HT1080 (cell line): ENCODE results near the gene SLFN14. TPM values are rescaled to one million over a fixed set of nuclear protein-coding genes. Genes with fewer than 3 reads are reported as not detected.
"Not testable (repeated sequence)": the region's sequence is repeated elsewhere in the genome, so short reads cannot be mapped to it uniquely, and the experiment has no call there.

Experiments
- DNase-seq: peaks from one replicate; pipeline ENCODE4 v3.0.0-alpha.2; 2015; ENCODE audit warnings: low read depth
- polyA plus RNA-seq, 2 experiments: library from polyadenylated mRNA; depleted of rRNA; stranded (reverse); fragments of >200 nt; gene quantifications; 2 replicates each; pipeline ENCODE4 v1.2.3, GENCODE V29; 2015
- total RNA-seq: library from RNA; depleted of rRNA; stranded (reverse); fragments of >200 nt; shearing (Covaris generic); gene quantifications from 2 replicates; pipeline ENCODE4 v1.2.3, GENCODE V29; 2014; rRNA removed

The SLFN14 gene
- total RNA-seq: not detected in 2 replicates
- not detected in 2 replicates for polyA plus RNA-seq (2015; cell fraction: cytosol; rRNA removed)
- not detected in 2 replicates for polyA plus RNA-seq (2015; cell fraction: nucleus; rRNA removed)

- DNase-seq: no peak
Observed at GRCh38 chr17:35560703-35561102, at the start of gene SLFN14. TSS of gene SLFN14 (minus strand) at chr17:35560819. CDS start at chr17:35558062, 2,757 bp downstream.

GRCh38 chr17:35609831-35610230 lies 49.2 kb upstream of the SLFN14 start:
- no peak for DNase-seq

- DNase-seq: no peak
Observed at GRCh38 chr17:35607239-35607847, 46.7 kb upstream of the SLFN14 start.

DNA sequence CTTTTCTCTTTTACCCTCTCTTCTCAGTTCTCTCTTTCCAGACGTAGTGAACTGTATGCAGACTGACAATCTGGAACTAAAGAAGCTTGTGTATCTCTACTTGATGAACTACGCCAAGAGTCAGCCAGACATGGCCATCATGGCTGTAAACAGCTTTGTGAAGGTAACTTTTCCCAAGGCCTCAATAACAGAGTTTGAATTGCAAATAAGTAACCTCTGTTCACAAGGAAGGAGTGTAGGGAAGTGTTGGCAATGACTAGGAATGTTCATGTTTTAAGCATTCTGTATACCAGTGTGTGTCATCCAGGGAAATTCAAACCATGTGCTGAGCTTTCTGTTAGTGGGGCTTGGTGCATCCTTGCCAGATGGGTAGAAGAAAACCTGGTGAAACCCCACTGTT lies 45.1 kb upstream of the SLFN14 start:
- DNase-seq: no peak

DNA sequence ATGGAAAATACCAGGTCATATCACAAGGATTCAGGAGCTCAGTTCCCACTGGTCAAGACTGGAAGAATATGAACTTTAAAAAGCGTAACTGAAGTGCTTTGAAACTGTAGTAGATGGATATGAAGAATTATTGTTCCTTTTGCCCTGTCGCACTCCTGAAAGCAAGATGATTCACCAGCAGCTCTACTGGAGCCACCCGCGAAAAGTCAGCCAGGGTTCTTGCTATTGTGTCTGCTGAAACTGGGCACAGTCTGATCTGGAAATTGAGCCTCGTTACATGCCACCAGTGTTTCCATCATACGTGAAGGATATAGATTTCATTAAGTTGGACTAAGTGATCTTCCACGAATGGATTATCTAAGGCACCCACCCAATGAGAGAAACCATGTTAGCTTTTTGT lies 43.1 kb upstream of the SLFN14 start:
- DNase-seq: no peak

GRCh38 chr17:35597604-35598003 lies 37.0 kb upstream of the SLFN14 start:
- no peak for DNase-seq

DNA sequence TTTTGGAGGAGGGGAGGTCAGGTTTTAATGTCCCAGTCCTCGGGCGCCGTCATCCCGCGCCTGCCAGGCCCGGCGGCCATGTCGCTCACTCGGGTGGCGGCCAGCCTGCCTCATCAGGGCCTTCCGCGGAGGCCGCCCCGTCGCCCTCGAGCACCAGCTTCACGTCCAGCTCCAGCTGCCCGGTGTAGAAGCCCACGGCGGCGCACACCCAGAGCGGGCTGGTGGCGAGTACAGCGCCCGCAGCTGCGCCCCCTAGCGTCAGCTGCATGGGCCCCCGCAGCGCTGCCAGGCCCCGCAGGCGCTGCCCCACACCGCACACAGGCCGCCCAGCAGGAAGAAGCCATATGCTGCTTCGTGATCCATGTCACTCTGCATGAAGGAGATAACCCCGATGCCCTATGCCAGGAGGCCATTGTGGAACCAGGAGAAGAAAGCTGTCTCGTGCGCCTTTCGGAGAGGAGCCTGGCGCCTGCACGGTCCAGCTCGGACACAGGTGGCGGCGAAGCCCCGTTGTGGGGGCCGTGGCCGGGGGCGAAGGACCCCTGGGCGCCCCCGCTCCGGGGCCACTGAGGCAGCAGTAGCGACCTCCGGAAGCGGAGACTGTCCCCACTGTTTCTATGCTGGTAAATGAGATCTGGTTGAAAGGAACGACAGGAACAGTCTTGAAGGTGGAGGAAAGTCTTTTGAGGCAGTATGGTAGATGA lies 36.1 kb upstream of the SLFN14 start:
- DNase-seq: no peak

DNA sequence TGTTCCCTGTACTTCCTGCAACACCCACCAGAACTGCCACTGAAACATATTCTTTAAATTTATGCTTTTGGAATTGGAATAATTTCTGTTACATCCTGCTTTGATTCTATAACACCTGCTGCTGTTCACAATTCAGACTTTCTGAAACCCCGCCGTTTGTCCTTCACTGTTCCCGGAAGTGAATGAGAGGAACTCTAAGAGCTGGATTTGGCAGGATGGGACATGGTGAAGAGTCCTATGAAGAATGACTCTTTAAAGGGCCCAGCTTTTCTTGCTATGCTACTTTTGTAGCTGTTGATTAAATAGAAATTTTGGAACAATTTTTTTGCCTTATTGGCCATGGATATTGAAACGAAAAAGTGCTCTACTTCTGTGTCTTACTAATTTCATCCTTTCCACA lies 35.5 kb upstream of the SLFN14 start:
- DNase-seq: no peak

- peak; percentile 83 for DNase-seq
Observed at GRCh38 chr17:35588196-35588920, 27.7 kb upstream of the SLFN14 start.

DNA sequence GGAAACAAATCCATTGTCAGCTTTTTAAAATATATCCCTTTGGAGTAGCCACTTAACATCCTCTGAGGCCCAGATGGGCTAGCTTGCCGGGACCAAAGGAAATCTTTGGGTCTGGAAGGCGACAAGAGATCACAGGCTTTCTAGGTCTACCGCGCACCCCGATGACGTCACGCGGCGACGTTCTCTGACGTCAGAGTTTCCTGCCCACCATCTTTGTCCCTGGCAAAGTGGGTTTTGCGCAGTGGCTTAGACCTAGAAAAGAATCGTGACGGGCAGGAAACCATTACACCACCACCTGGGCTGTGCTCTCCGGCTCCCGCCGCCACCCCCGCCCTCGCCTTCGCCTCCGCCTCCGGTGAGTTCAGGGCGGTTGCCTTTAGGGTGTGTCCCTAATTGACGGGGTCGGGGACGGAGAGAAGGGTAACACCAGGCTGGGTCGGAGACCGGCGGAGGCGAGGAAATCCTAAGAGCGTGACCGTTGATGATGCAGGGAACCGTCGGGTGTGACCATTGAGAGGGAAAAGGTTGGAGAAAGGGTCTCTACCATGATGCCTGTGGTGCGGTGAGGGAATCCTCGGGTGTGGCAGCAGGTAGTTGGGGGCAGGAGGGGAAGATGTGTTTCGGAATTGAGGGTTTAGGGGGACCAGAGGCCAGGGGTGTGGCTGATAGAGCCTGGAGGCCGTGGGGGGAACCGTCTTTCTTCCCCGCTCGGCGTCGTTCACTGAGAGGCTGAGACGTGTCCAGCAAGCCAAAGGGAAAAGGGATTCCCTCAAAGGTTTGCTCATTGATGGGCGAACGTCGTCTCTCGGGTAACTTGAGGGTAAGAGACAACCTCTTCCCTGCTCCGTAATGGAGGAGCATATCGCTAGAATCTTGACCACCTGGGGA lies 26.7 kb upstream of the SLFN14 start, which contains the start of gene AP2B1:
AP2B1 (plus strand) TSS at position 249 of the 888 bp plus-strand sequence. CDS start 6,709 bp downstream, outside the sequence.
- peak; percentile 94 for DNase-seq

- no peak for DNase-seq
Observed at GRCh38 chr17:35586569-35587073, 26.0 kb upstream of the SLFN14 start.

- no peak for DNase-seq
Observed at GRCh38 chr17:35584061-35584460, 23.4 kb upstream of the SLFN14 start.

DNA sequence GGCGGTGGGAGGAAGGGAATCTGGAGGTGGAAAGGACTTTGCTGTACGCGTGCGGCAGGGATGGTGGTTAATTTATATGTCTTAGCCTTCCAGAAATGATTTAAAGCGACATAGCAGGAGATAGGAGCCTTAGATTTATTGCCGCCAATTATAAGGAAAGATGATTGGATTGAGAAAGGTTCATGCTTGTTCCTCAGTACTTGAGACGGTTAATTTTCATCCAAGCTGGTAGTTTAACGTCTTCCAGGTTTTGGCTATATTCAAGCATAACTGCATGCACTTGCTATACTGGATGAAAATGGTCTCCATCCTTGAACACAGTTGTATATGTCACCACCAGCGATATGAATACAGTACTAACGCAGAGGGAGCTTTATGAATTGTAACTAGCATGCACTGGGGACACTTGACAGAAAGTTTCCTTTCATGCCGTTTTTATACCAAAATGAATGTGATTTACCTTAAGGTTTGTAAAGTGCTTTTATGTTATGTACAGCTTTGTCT lies 18.4 kb upstream of the SLFN14 start:
- DNase-seq: no peak

DNA sequence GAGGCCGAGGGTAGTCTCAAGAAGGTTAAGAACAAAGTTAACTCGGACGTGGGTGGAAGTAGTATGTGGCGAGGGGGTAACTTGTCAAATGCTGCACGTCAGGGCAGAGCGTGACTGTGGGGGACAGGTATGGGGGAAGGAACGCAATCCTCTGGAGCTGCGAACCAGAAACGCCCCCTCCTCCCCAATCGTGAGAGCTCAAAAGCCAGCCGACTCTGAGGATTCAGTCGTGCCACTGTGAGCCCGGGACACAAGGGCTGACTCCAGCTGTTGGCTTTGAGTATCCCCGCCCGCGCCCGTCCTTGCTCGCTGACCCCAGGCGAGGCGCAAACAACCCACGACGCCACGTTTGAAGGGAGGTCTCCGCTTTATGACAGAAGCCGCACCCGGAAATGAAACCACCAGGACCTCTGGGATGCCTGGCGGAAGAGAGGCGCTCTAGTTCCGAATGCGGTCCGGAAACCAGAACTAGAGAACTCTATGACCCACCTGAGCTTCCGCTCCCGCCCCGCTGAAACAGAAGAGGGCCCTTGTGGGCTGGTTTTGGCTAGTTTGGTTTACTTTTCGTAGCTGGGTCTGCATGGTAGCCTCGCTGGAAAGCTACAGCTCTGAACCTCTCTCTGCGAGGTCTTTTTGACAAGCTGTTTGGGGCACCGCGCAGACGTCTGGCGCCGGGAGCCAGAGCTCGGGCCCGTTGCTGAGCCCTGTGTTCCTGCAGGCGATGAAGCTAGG lies 17.7 kb upstream of the SLFN14 start, which contains the start of gene PEX12:
PEX12 (minus strand) TSS at position 375 of the 732 bp plus-strand sequence. CDS start 550 bp downstream, outside the sequence.
- peak; percentile 91 for DNase-seq

DNA sequence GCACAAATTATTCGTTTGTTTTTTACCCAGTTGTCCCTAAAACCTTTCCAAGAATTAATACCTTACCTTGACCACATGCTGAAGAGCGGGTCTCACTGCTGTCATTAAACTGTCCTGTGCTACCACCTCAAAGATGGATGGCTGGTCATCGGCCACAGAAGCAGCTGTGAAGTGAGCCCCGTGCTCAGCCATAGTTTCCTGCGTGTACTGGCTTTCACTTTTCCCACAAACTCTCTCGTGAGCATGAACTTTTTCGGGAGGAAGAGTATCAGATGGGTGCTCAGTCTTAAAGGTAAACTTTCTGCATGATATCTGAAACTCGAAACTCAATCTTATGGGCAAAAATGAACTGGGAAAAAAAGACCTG lies 17.2 kb upstream of the SLFN14 start:
- DNase-seq: no peak

GRCh38 chr17:35575759-35576158 lies 15.1 kb upstream of the SLFN14 start:
- no peak for DNase-seq

DNA sequence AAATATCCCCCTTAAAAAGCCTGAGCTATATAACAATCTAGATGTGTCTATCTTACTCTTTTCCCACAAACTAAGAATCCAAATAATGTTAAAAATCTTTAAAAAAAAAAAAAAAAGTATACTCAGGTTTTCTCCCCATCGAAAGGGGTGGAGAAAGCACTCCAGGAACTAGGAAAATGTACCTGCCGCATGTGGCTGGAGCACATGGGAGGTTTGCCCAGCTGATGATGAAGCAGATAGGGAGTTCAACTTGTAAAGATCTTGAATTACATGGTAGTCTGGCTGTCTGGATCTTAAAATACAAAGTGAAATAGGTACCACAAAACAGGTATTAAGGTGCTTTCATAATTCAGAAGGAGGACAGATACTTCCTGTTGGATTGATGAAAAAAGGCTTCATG lies 8.8 kb upstream of the SLFN14 start:
- no peak for DNase-seq

GRCh38 chr17:35568561-35568960 lies 7.9 kb upstream of the SLFN14 start:
- peak; percentile 35 for DNase-seq

DNA sequence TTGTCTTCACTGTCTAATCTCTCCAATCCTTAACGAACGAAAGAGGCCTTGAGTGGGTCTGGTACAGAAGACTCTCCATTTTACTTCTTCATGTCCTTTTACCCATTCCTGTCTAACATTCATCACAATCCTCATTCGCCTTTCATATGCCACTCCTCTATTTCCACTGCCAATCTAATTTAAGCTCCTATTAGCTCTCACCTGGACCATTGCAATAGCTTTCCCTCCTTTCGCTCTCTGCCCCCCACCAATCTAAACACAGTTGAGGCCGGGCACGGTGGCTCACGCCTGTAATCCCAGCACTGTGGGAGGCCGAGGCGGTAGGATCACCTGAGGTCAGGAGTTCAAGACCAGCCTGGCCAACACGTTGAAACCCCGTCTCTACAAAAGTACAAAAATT lies 6.3 kb upstream of the SLFN14 start:
- no peak for DNase-seq

DNA sequence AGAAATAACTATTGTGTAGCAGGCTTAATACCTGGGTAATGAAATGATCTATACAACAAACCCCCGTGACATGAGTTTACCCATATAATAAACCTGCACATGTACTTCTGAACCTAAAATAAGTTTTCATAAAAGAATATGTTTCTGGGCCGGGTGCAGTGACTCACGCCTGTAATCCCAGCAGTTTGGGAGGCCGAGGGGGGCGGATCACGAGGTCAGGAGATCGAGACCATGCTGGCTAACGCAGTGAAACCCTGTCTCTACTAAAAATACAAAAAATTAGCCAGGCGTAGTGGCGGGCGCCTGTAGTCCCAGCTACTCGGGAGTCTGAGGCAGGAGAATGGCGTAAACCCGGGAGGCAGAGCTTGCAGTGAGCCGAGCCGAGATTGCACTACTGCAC lies 2.6 kb upstream of the SLFN14 start:
- DNase-seq: not testable (repeated sequence)
